SK-N-SH (cell line): ENCODE data around the gene ATP6V0C. TPM values are rescaled to one million over a fixed set of nuclear protein-coding genes. Genes with fewer than 3 reads are reported as not detected.

Source experiments
- CTCF ChIA-PET: fragments of 300-600, 350-600 bp; formaldehyde crosslinking; extraction: SDS; loops from one replicate; lab custom pipeline; 2021; lab: Yijun Ruan, JAX
- POLR2A ChIA-PET: fragments of 350-600 bp; sonication (Branson Sonifier 250); formaldehyde crosslinking; extraction: SDS; loops from one replicate; lab custom pipeline; 2020; ENCODE audit warnings: antibody characterized with exemption, inconsistent platforms; lab: Yijun Ruan, JAX
- DNase-seq: peaks from one replicate; pipeline ENCODE4 v3.0.0; 2012
- H2AFZ ChIP-seq: fragments of 200-600 bp; sonication (generic); 2 replicates; pipeline ENCODE4 v1.8.1; 2016; ENCODE audit warnings: antibody characterized with exemption, mild to moderate bottlenecking, low read depth
- H3F3A ChIP-seq: fragments of 200-600 bp; sonication (generic); replicated peaks from 2 replicates; pipeline ENCODE3; 2016; ENCODE audit warnings: antibody characterized with exemption, mild to moderate bottlenecking; ENCODE audit not compliant: insufficient read depth
- H3K27ac ChIP-seq, 2 experiments: fragments of 200-500 bp in 1 of 2; fragments of 200-600 bp in 1 of 2; sonication (Bioruptor generic) in 1 of 2; sonication (generic), shearing (Covaris generic) in 1 of 2; 2 replicates each; pipeline versions ENCODE4 v1.5.1 to v1.6.1; 2014 to 2016; ENCODE audit warnings: low read depth in 2 of 2, inconsistent platforms in 1 of 2, low read length in 1 of 2, mild to moderate bottlenecking in 1 of 2, mixed read lengths in 1 of 2
- H3K27me3 ChIP-seq: fragments of 200-600 bp; sonication (generic), shearing (Covaris generic); 2 replicates; pipeline ENCODE4 v1.6.1; 2016; ENCODE audit warnings: mixed run types; ENCODE audit not compliant: insufficient read depth
- H3K36me3 ChIP-seq, 2 experiments: fragments of 200-500 bp in 1 of 2; fragments of 200-600 bp in 1 of 2; sonication (Bioruptor generic) in 1 of 2; sonication (generic) in 1 of 2; replicated peaks in 1 of 2; 2 replicates each; pipeline versions ENCODE3 to v1.5.1; 2014 to 2016; ENCODE audit warnings: low read length in 1 of 2, mild to moderate bottlenecking in 1 of 2; ENCODE audit not compliant: insufficient read depth in 2 of 2, control insufficient read depth in 1 of 2
- H3K4me1 ChIP-seq, 2 experiments: fragments of 200-500 bp in 1 of 2; fragments of 200-600 bp in 1 of 2; sonication (Bioruptor generic) in 1 of 2; sonication (generic), shearing (Covaris generic) in 1 of 2; 2 replicates each; pipeline versions ENCODE4 v1.5.1 to v1.6.1; 2014 to 2016; ENCODE audit warnings: low read depth in 1 of 2, low read length in 1 of 2, mixed run types in 1 of 2; ENCODE audit not compliant: insufficient read depth in 2 of 2, control insufficient read depth in 1 of 2
- H3K4me2 ChIP-seq: fragments of 200-600 bp; sonication (generic), shearing (Covaris generic); 2 replicates; pipeline ENCODE4 v1.6.1; 2017; ENCODE audit warnings: mixed run types
- H3K4me3 ChIP-seq, 2 experiments: fragments of 200-500 bp in 1 of 2; fragments of 200-600 bp in 1 of 2; sonication (Bioruptor generic) in 1 of 2; sonication (generic), shearing (Covaris generic) in 1 of 2; 2 replicates each; pipeline versions ENCODE4 v1.5.1 to v1.8.1; 2014 to 2016; ENCODE audit warnings: low read depth in 2 of 2, inconsistent platforms in 1 of 2, low read length in 1 of 2, mild to moderate bottlenecking in 1 of 2, mixed read lengths in 1 of 2, moderate library complexity in 1 of 2
- H3K79me2 ChIP-seq: fragments of 200-600 bp; sonication (generic); 2 replicates; pipeline ENCODE4 v1.8.1; 2017; ENCODE audit warnings: mild to moderate bottlenecking; ENCODE audit not compliant: insufficient read depth
- H3K9ac ChIP-seq: fragments of 200-600 bp; sonication (generic); 2 replicates; pipeline ENCODE4 v1.6.1; 2017; ENCODE audit warnings: mixed run types
- H3K9me2 ChIP-seq: fragments of 200-600 bp; sonication (generic); 2 replicates; pipeline ENCODE4 v1.6.1; 2017; ENCODE audit warnings: mixed run types
- H3K9me3 ChIP-seq: fragments of 200-600 bp; sonication (generic); 2 replicates; pipeline ENCODE4 v1.6.1; 2017; ENCODE audit warnings: mixed run types, mild to moderate bottlenecking, moderate library complexity
- H4K20me1 ChIP-seq: fragments of 200-600 bp; sonication (generic); 2 replicates; pipeline ENCODE4 v1.6.1; 2017; ENCODE audit warnings: mild to moderate bottlenecking, mixed run types; ENCODE audit not compliant: insufficient read depth
- CTCF ChIP-seq: fragments of 200-600 bp; sonication (generic); IDR thresholded peaks from 2 replicates; pipeline ENCODE4 v1.6.1; 2017; ENCODE audit warnings: antibody characterized with exemption, mild to moderate bottlenecking, moderate library complexity
- ELF1 ChIP-seq: IDR thresholded peaks from 2 replicates; pipeline ENCODE4 v1.4.0; 2012
- GABPA ChIP-seq: IDR thresholded peaks from 2 replicates; pipeline ENCODE4 v1.4.0; 2012; ENCODE audit warnings: low read depth, mild to moderate bottlenecking
- JUND ChIP-seq: IDR thresholded peaks from 2 replicates; pipeline ENCODE4 v1.4.0; 2012
- MAX ChIP-seq: IDR thresholded peaks from 2 replicates; pipeline ENCODE4 v1.4.0; 2012; ENCODE audit warnings: low read depth
- NRF1 ChIP-seq: IDR thresholded peaks from 2 replicates; pipeline ENCODE4 v1.6.1; 2012; ENCODE audit warnings: low read depth, mild to moderate bottlenecking, low read length
- POLR2AphosphoS5 ChIP-seq: IDR thresholded peaks from 2 replicates; pipeline ENCODE4 v1.6.1; 2012; ENCODE audit warnings: low read depth, low read length
- RAD21 ChIP-seq: IDR thresholded peaks from 2 replicates; pipeline ENCODE4 v1.6.1; 2012; ENCODE audit warnings: mild to moderate bottlenecking, low read length
- RFX5 ChIP-seq: IDR thresholded peaks from 2 replicates; pipeline ENCODE4 v1.6.1; 2012; ENCODE audit warnings: mild to moderate bottlenecking, improper control_type of control experiment, low read length
- TCF12 ChIP-seq: IDR thresholded peaks from 2 replicates; pipeline ENCODE4 v1.4.0; 2012
- WGBS: methylation state at CpG from one replicate; pipeline ENCODE4 v1.1.6; 2017; ENCODE audit warnings: low lambda C conversion rate; 5-methylcytosine and 5-hydroxymethylcytosine counted together
- polyA plus RNA-seq, 3 experiments: library from polyadenylated mRNA; depleted of rRNA; stranded (reverse); fragments of >200 nt; gene quantifications; 2 replicates each; pipeline ENCODE4 v1.2.3, GENCODE V29; 2012

The ATP6V0C gene
- polyA plus RNA-seq, 1 of the 3 experiments (the other 2 are of a cell fraction): 80.1 TPM

DNA sequence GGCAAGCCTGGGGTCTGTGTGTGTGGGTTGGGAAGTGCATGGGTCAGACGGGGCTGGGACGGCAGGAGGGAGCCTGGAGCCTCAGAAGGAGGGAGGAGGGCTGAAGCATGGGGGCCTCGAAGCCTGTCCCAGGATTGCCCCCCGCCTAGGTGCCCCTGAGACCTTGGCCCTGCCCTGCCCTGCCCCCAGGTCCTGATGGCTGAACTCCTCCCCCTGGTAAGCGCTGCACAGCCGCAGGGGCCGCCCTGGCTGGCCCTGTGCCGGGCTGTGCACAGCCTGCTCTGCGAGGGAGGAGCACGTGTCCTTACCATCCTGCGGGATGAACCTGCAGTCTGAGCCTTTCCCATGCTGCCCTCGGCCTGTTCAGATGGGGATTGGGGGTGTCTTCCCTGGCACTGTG, 49.4 kb upstream of the ATP6V0C start:
- 88% methylated on average over 6 of the region's 12 CpGs for WGBS
- Histone ChIP-seq H3K36me3 (no peaks in the 10 kb centered on the region), H3K9me2 (no peaks in the 10 kb centered on the region), H3K4me2 (no peak overlapping the region), H3K4me1 (peaks cover 15 to 40% of the 10 kb centered on the region in 2 experiments; a peak in 3 of 4 replicates), H3K9me3 (no peaks in the 10 kb centered on the region), H3K9ac (no peak overlapping the region), H3K27me3 (no peaks in the 10 kb centered on the region), H3K27ac (no peak overlapping the region), H2AFZ (no peak overlapping the region), H3F3A (peaks cover 9% of the 10 kb centered on the region), H4K20me1 (no peaks in the 10 kb centered on the region), H3K4me3 (no peak overlapping the region), H3K79me2 (peaks cover 14% of the 10 kb centered on the region; the same call in 1 of the 2 replicates)
- DNase-seq: no peak
- POLR2A ChIA-PET: interaction anchor here (0.6 kb wide), 1 partner anchor 34 kb away, joined by 3 read pairs; no protein-coding TSS in a partner anchor
- CTCF ChIA-PET: no interaction called here
- no peak for TF ChIP-seq GABPA
- TF ChIP-seq TCF12: no peak
- TF ChIP-seq JUND: no peak

DNA sequence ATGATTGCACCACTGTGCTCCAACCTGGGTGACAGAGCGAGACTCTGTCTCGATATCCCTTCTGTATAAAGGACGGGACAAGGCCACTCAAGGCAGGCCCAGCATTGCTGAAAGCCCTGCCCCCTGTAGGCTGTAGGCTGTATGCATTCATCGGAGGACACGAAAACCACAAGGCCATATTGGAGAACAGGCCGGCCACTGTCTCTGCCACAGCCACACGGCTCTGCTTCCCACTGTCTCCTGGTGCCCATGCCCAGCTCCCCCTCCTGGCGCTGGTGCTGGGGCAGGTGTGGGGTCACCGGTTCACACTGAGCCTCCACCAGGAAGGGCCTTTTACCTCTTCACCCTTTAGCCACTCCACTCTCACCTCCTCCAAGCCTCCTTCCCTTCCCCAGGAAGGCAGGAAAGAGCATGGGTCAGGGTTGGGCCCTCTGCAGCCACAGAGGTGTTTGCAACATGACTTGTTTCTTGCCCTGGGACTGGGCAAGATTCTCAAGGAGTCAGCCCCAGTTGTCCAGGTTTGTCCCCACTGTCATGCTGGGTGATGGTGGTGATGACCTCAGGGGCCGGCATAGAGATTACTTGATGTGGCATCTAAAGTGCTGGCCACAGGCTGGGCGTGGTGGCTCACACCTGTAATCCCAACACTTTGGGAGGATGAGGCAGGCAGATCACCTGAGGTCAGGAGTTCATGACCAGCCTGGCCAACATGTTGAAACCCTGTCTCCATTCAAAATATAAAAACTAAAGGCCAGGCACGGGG, 47.9 kb upstream of the ATP6V0C start:
- H3F3A ChIP-seq: peaks cover 13% of the 10 kb centered on the region
- H3K9ac ChIP-seq: no peak overlapping the region
- no peak overlapping the region for H3K4me3 ChIP-seq
- H3K4me2 ChIP-seq: no peak overlapping the region
- H3K9me2 ChIP-seq: no peaks in the 10 kb centered on the region
- H3K27me3 ChIP-seq: no peaks in the 10 kb centered on the region
- 87% methylated on average over 7 of the region's 12 CpGs for WGBS
- POLR2A ChIA-PET: interaction anchor here (0.6 kb wide), 1 partner anchor 1083 kb away, joined by 4 read pairs; no protein-coding TSS in a partner anchor
- no peaks in the 10 kb centered on the region for H3K36me3 ChIP-seq
- H2AFZ ChIP-seq: no peak overlapping the region
- CTCF ChIA-PET: interaction anchor here (0.6 to 0.7 kb wide), 2 partner anchors 35 to 44 kb away, joined by 3 read pairs; no protein-coding TSS in a partner anchor
- H4K20me1 ChIP-seq: no peaks in the 10 kb centered on the region
- DNase-seq: no peak
- no peaks in the 10 kb centered on the region for H3K9me3 ChIP-seq
- no peak overlapping the region for H3K27ac ChIP-seq
- peaks cover 11 to 48% of the 10 kb centered on the region in 2 experiments for H3K4me1 ChIP-seq
- peaks cover 8% of the 10 kb centered on the region; the same call in 1 of the 2 replicates for H3K79me2 ChIP-seq
- TF ChIP-seq RFX5 (no peak), RAD21 (peak; percentile 28; the same call in 1 of the 2 replicates), CTCF (peak; percentile 44), MAX (no peak), NRF1 (no peak), ELF1 (no peak), POLR2AphosphoS5 (0 out of 2 replicates have a peak, but pooled peaks have one; percentile 8)
